ENCODE measurements around the gene TRMT44.

GRCh38 chr4:8399298-8399697 lies 41.3 kb upstream of the TRMT44 start:
- TF ChIP-seq ZFX (IDR thresholded peaks at IDR 0.05) (no peak), ATF3 (IDR thresholded peaks at IDR 0.05) (no peak)
